Activated naive CD4-positive, alpha-beta T cell treated with anti-CD3 and anti-CD28 coated beads for 36 hours (primary cell): ENCODE results near the gene CDC45. TPM values are rescaled to one million over a fixed set of nuclear protein-coding genes. Genes with fewer than 3 reads are reported as not detected.
"Not testable (repeated sequence)": the region's sequence is repeated elsewhere in the genome, so short reads cannot be mapped to it uniquely, and the experiment has no call there.

Source experiments
- CTCF ChIA-PET: fragments of 350-600 bp; sonication (Branson Sonifier 250); formaldehyde crosslinking; loops from one replicate; lab custom pipeline; 2021; ENCODE audit warnings: antibody characterized with exemption; lab: Charles Lee
- DNase-seq: peaks from one replicate; pipeline ENCODE4 v3.0.0-alpha.2; 2020
- H3K27ac Mint-ChIP-seq: one replicate; pipeline ENCODE4 v1.8.0; 2021; ENCODE audit warnings: mild to moderate bottlenecking, mixed read lengths
- H3K27me3 Mint-ChIP-seq: one replicate; pipeline ENCODE4 v1.8.0; 2021; ENCODE audit warnings: low read depth, mixed read lengths
- H3K36me3 Mint-ChIP-seq: one replicate; pipeline ENCODE4 v1.8.0; 2021; ENCODE audit warnings: low read depth, mixed read lengths
- H3K4me1 Mint-ChIP-seq: one replicate; pipeline ENCODE4 v1.8.0; 2021; ENCODE audit warnings: low read depth, mixed read lengths
- H3K4me3 Mint-ChIP-seq: one replicate; pipeline ENCODE4 v1.8.0; 2021; ENCODE audit warnings: mild to moderate bottlenecking, moderate library complexity, mixed read lengths
- H3K9me3 Mint-ChIP-seq: one replicate; pipeline ENCODE4 v1.8.0; 2021; ENCODE audit warnings: mixed read lengths
- intact Hi-C: fragments of 100-400 bp; cut with micrococcal nuclease; formaldehyde crosslinking; loops from one replicate; pipeline ENCODE4 v1.15.1; 2023
- total RNA-seq, 2 experiments: library from RNA; stranded (reverse); gene quantifications; one replicate each; pipeline ENCODE4 v1.2.3, GENCODE V29; 2021

CDC45 gene
- total RNA-seq, 2 experiments from 2014 or later = 86.3 to 91.7 TPM

DNA sequence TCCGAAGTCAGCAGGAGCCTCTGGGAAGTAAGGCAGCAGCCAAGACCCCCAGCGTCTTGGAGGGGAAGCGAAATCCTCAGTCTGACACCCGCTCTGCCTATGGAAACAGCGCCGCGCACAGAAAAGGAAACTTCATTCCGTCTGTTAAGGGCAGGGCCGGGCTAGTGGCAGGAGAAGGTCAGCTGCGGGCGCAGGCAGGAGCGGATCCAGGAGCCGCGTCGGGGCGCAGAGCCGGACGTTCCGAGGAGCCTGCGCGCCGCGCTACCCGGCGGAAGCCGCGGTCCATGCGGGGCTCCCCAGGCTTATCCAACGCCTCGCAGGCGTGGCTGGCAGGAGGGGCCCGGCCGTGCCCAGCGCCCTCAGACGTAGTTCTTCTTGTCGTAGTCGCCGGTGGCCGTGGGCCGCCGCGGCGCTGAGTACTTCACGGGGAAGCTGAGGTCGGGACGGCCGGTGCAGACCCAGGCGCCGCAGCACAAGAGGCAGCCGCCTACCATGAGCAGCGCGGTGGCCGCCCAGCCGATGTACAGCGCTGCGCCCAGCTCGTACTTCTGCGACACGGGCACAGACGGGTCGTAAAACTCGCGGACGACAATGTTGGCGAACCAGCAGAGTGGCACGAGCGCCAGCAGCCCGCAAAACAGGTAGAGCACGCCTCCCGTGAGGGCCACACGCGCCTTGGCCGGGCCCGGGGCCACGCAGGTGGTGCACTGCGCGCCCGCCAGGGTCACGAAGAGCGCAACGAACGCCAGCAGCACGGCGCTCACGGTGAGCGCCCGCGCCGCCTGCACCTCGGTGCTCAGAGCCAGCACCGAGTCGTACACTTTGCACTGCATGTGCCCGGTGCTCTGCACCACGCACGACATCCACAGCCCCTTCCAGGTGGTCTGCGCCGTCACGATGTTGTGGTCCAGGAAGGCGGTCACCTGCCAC is 43.8 kb downstream of the CDC45 start:
- CTCF ChIA-PET = interaction anchor here (0.6 kb wide), 1 partner anchor 59 kb away, joined by 3 read pairs; no protein-coding TSS in a partner anchor
- Mint-ChIP-seq H3K36me3 (peaks cover 12% of the 10 kb centered on the region), H3K4me1 (peaks cover 18% of the 10 kb centered on the region), H3K4me3 (peak overlapping the region; percentile 54), H3K27ac (no peak overlapping the region), H3K27me3 (peaks cover 17% of the 10 kb centered on the region), H3K9me3 (no peaks in the 10 kb centered on the region)
- peak; percentile 48 for DNase-seq
- intact Hi-C loops = no loop called here

GRCh38 chr22:19524170-19525115 is 44.7 kb downstream of the CDC45 start, which contains the start of gene CLDN5:
Gene CLDN5, minus strand, starts transcription at chr22:19524410. Its CDS starts 155 bp downstream, at chr22:19524255.
- DNase-seq = no peak
- Mint-ChIP-seq H3K27me3 (peaks cover 17% of the 10 kb centered on the region), H3K4me3 (peak within 1 kb of the TSS; percentile 54), H3K9me3 (no peaks in the 10 kb centered on the region), H3K4me1 (peaks cover 18% of the 10 kb centered on the region), H3K27ac (no peak within 1 kb of the TSS), H3K36me3 (peaks cover 8% of the 10 kb centered on the region)
- intact Hi-C loops = loop anchor here (1.0 kb wide), 1 partner anchor 106 kb away; no protein-coding TSS in a partner anchor
- CTCF ChIA-PET = interaction anchor here (0.6 kb wide), 1 partner anchor 58 kb away, joined by 3 read pairs; no protein-coding TSS in a partner anchor

DNA sequence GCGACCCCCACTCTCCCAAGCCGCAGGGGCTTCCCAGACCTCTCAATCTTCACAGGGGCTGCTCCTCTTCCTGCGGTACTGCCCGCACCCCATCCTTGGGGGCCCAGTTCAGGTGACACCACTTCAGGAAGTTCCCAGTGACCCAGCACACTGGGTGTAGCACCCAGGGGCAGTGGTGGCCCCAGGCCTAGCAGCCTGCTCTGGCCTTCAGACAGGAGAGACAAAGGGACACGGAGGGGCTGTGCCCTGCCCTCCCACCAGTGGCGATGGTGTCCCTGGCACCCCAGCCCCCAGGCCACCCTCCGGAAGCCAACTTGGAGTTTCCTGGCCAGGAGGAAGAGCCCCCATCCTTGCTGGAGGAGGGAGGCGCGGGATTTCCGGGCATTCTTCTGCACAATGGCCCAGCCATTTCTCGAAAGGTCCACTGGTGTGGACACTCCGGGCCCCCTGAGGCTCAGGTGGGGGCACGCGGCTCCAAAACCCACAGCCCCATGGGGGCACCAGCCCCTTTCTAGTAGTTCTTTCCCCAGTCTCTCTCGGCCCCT is 45.5 kb downstream of the CDC45 start:
- H3K4me3 Mint-ChIP-seq = peak overlapping the region; percentile 41
- no peaks in the 10 kb centered on the region for H3K9me3 Mint-ChIP-seq
- peaks cover 17% of the 10 kb centered on the region for H3K27me3 Mint-ChIP-seq
- H3K27ac Mint-ChIP-seq = no peak overlapping the region
- peaks cover 18% of the 10 kb centered on the region for H3K4me1 Mint-ChIP-seq
- CTCF ChIA-PET = no interaction called here
- no peak for DNase-seq
- intact Hi-C loops = loop anchor here (1.0 kb wide), 1 partner anchor 105 kb away; no protein-coding TSS in a partner anchor
- H3K36me3 Mint-ChIP-seq = peaks cover 6% of the 10 kb centered on the region

DNA sequence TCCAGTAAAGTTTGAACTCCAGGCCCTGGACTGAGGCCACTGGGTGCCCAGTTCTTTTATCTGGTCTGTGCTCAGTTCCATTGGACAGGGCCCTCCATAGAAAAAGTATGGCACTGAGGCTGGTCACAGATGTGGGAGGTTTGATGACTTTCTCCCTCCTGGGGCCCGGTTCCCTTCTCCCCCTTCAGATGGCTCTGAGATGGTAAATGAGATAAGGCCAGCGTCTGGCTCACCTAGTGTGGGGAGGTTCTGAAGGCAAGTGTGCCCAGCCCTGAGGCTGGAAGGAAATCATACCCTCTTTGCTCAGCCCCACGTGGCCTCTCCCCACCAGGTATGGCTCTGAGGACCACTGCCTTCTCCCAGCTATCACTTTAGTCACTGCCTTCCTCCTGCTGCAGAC is 45.9 kb downstream of the CDC45 start:
- Mint-ChIP-seq H3K36me3 (peaks cover 4% of the 10 kb centered on the region), H3K27ac (no peak overlapping the region), H3K9me3 (no peaks in the 10 kb centered on the region), H3K4me1 (peaks cover 18% of the 10 kb centered on the region), H3K27me3 (peaks cover 17% of the 10 kb centered on the region), H3K4me3 (no peak overlapping the region)
- CTCF ChIA-PET = no interaction called here
- DNase-seq = no peak
- intact Hi-C loops = loop anchor here (1.0 kb wide), 1 partner anchor 105 kb away; no protein-coding TSS in a partner anchor

DNA sequence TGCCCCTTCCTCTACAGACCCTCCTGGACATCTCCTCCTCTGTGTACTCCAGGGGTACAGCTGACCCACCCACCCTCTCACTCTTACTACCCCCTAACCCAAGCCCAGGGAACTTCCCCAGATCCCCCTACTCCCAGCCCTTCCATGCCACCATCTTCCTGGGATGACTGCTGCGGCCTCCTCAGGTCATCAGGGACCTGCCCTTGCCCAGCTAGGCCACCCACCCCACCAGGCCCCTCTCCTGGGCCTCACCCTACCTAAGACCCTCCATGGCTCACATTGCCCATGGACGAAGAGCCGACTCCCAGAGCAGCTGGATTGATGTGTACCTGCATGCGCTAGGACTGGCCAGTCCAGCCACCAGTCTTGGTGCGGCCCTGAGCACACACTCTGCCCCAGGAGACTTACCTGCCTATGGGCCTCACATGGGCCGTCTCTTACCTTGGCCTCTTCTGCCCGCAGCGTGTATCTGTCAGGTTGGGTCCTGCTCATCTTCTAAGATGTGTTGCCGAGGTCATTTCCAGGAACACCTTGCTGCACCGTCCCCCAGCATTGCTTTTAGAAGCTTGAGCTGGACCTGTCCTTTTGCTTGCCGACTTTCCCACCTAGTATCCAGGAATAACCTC is 46.5 kb downstream of the CDC45 start:
- Mint-ChIP-seq H3K27ac (no peak overlapping the region), H3K4me1 (peaks cover 18% of the 10 kb centered on the region), H3K27me3 (peaks cover 17% of the 10 kb centered on the region), H3K9me3 (no peaks in the 10 kb centered on the region), H3K36me3 (peaks cover 2% of the 10 kb centered on the region), H3K4me3 (no peak overlapping the region)
- DNase-seq = no peak
- CTCF ChIA-PET = interaction anchor here (1.0 kb wide), 1 partner anchor 104 kb away, joined by 4 read pairs; no protein-coding TSS in a partner anchor
- intact Hi-C loops = no loop called here

- Mint-ChIP-seq H3K9me3 (no peaks in the 10 kb centered on the region), H3K27me3 (peaks cover 17% of the 10 kb centered on the region), H3K36me3 (peaks cover 2% of the 10 kb centered on the region), H3K27ac (no peak overlapping the region), H3K4me1 (peaks cover 18% of the 10 kb centered on the region), H3K4me3 (no peak overlapping the region)
- CTCF ChIA-PET = interaction anchor here (1.0 kb wide), 1 partner anchor 103 kb away, joined by 4 read pairs; no protein-coding TSS in a partner anchor
- no peak for DNase-seq
- intact Hi-C loops = no loop called here
Observed at GRCh38 chr22:19526702-19527111, 47.0 kb downstream of the CDC45 start.

DNA sequence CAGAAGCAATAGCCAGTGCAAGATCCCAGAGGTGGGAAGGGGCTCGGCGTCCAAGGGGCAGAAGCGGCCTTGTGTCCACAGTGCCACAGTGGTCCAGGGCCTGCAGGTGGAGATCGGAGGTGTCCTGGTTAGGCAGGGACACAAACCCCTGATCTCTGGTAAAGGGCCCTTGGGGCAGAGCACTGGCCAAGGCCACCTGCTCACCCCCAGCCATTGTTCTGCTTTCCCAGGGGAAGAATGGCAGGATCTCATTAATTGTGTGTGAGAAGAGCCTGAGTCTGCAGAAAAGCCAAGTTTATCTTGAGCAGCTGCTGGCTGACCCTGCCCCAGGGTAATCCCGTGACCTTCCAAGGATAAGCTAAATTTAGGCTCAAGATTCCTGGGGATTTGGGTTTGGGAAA is 47.6 kb downstream of the CDC45 start:
- Mint-ChIP-seq H3K36me3 (peaks cover 2% of the 10 kb centered on the region), H3K27ac (no peak overlapping the region), H3K27me3 (peaks cover 17% of the 10 kb centered on the region), H3K9me3 (no peaks in the 10 kb centered on the region), H3K4me1 (peaks cover 18% of the 10 kb centered on the region), H3K4me3 (no peak overlapping the region)
- intact Hi-C loops = no loop called here
- no peak for DNase-seq
- CTCF ChIA-PET = no interaction called here

DNA sequence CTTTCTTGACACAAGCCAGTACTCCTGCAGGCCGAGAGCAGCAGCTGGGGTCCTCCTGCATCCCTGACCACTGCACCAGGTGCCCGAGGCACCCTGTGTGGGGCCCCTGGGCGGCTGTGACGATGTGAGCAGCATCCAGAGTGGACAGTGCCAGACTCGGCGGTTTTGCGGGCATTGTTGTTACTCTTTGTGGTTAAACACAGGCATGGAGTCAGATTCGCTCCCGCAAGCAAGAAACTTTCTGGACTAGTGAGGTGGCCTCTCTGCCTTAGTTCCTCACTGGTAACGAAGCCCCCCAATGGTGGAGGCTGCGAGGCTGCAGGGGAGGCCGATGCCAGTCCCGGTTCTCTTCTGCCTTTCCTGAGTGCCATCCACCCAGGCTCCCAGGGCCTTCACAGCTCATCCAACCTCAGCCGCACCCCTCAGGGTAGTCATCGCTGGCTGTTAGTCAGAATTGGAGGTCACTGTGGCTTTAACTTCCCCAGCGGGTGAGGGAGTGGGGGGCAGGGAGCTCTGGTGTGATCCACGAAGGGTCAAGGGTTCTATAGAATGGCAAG is 48.2 kb downstream of the CDC45 start:
- Mint-ChIP-seq H3K36me3 (no peaks in the 10 kb centered on the region), H3K9me3 (no peaks in the 10 kb centered on the region), H3K4me3 (no peak overlapping the region), H3K27ac (no peak overlapping the region), H3K4me1 (peaks cover 15% of the 10 kb centered on the region), H3K27me3 (peaks cover 14% of the 10 kb centered on the region)
- DNase-seq = no peak
- CTCF ChIA-PET = no interaction called here
- intact Hi-C loops = no loop called here

DNA sequence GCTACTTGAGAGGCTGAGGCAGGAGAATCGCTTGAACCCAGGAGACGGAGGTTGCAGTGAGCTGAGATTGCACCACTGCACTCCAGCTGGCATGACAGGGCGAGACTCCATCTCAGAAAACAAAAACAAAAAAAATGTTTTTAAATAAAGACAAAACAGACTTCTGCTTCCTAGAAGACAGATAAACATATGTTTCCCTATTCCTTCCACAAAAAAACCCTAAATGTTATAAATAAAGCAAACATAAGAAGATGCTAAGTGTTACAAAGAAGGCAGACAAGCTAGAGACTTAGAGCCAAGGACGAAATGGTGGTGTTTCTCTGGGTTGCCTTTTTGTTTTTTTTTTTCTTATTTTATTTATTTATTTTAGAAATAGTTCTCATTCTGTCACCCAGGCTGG is 50.1 kb downstream of the CDC45 start:
- H3K36me3 Mint-ChIP-seq = no peaks in the 10 kb centered on the region

DNA sequence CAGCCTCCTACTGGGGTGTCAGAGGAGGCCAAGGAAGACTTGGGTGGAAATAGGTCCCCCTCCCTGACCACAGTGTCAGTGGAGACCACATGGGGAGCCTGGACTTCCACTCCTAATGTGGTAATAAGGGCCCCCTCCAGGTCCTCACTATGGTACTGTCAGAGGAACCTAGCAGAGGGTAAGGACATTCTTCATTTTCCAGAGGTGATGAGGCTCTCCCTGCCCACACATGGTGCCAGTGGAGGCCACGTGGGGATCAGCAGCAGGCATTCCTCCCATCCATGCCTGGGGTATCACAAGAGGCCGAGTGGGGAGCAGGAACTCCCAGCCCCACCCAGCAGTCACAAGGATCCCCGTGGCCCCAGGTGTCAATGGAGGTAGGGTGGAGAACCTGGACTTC is 51.0 kb downstream of the CDC45 start:
- H3K4me1 Mint-ChIP-seq = no peaks in the 10 kb centered on the region
- intact Hi-C loops = no loop called here
- no peak overlapping the region for H3K4me3 Mint-ChIP-seq
- peaks cover 3% of the 10 kb centered on the region for H3K27me3 Mint-ChIP-seq
- H3K36me3 Mint-ChIP-seq = no peaks in the 10 kb centered on the region
- no peak overlapping the region for H3K27ac Mint-ChIP-seq
- DNase-seq = no peak
- no peaks in the 10 kb centered on the region for H3K9me3 Mint-ChIP-seq
- CTCF ChIA-PET = interaction anchor here (1.1 kb wide), 1 partner anchor 99 kb away, joined by 3 read pairs; no protein-coding TSS in a partner anchor

More for the DNA sequence above, 50.1 kb downstream of the CDC45 start:
- H3K27ac Mint-ChIP-seq = no peak overlapping the region
- intact Hi-C loops = no loop called here
- no peak for DNase-seq
- no peak overlapping the region for H3K4me3 Mint-ChIP-seq
- H3K4me1 Mint-ChIP-seq = peaks cover 3% of the 10 kb centered on the region
- peaks cover 7% of the 10 kb centered on the region for H3K27me3 Mint-ChIP-seq
- CTCF ChIA-PET = interaction anchor here (1.1 to 1.3 kb wide), 2 partner anchors 29 to 100 kb away, joined by 3 to 4 read pairs; no protein-coding TSS in a partner anchor
- H3K9me3 Mint-ChIP-seq = no peaks in the 10 kb centered on the region

DNA sequence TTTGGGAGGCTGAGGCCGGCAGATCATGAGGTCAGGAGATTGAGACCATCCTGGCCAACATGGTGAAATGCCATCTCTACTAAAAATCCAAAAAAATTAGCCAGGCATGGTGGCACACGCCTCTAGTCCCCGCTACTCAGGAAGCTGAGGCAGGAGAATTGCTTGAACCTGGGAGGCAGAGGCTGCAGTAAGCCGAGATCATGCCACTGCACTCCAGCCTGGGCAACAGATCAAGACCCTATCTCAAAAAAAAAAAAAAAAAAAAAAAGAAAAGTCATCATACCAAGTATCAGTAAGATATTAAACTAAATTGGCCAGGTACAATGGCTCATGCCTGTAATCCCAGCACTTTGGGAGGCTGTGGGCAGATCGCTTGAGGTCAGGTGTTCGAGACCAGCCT is 51.6 kb downstream of the CDC45 start:
- CTCF ChIA-PET, DNase-seq, H3K9me3 Mint-ChIP-seq, intact Hi-C loops, H3K27ac Mint-ChIP-seq, H3K27me3 Mint-ChIP-seq, H3K36me3 Mint-ChIP-seq, H3K4me1 Mint-ChIP-seq, H3K4me3 Mint-ChIP-seq: not testable (repeated sequence)
